HL-60 (cell line): ENCODE data around the gene FMNL2.

Experiments used
- DNase-seq, 2 experiments: peaks; one replicate each; pipeline ENCODE4 v3.0.0-alpha.2; 2010 to 2020; ENCODE audit warnings: low read depth in 1 of 2, low spot score in 1 of 2
- H3K27ac ChIP-seq: fragments of 250-450 bp; sonication (Bioruptor Pico); replicated peaks from 2 replicates; pipeline ENCODE4 v1.5.1; 2020; ENCODE audit warnings: mild to moderate bottlenecking, moderate library complexity
- H3K27me3 ChIP-seq: fragments of 250-450 bp; sonication (Bioruptor Pico); 2 replicates; pipeline ENCODE4 v1.5.1; 2021; ENCODE audit warnings: mild to moderate bottlenecking, moderate library complexity; ENCODE audit not compliant: insufficient read depth, poor library complexity, severe bottlenecking
- H3K4me3 ChIP-seq: replicated peaks from 2 replicates; pipeline ENCODE4 v1.5.1; 2011; ENCODE audit warnings: mild to moderate bottlenecking, control low read depth, low read length; ENCODE audit not compliant: insufficient read depth
- CTCF ChIP-seq: IDR thresholded peaks from one replicate; pipeline ENCODE4 v1.5.1; 2011; ENCODE audit warnings: low read length, control low read depth, inconsistent platforms; ENCODE audit not compliant: insufficient read depth
- GABPA ChIP-seq: IDR thresholded peaks from 2 replicates; pipeline ENCODE4 v1.6.1; 2012; ENCODE audit warnings: low read depth
- POLR2AphosphoS5 ChIP-seq: IDR thresholded peaks from 2 replicates; pipeline ENCODE4 v1.6.1; 2012; ENCODE audit warnings: low read depth
- REST ChIP-seq: IDR thresholded peaks from 2 replicates; pipeline ENCODE4 v1.6.1; 2012; ENCODE audit warnings: low read depth; ENCODE audit not compliant: insufficient replicate concordance
- SPI1 ChIP-seq: IDR thresholded peaks from 2 replicates; pipeline ENCODE4 v1.6.1; 2012; ENCODE audit warnings: low read depth, mild to moderate bottlenecking, borderline replicate concordance

Gene FMNL2

GRCh38 chr2:152408254-152408653 is 73.3 kb downstream of the FMNL2 start:
- TF ChIP-seq CTCF: no peak
- no peak for TF ChIP-seq REST
- TF ChIP-seq GABPA: no peak
- TF ChIP-seq SPI1: no peak
- no peak for TF ChIP-seq POLR2AphosphoS5
- Histone ChIP-seq H3K27me3 (no peaks in the 10 kb centered on the region), H3K27ac (no peak overlapping the region), H3K4me3 (no peak overlapping the region)
- DNase-seq: no peak

- H3K27me3 ChIP-seq: no peaks in the 10 kb centered on the region
- TF ChIP-seq REST (no peak), GABPA (no peak), CTCF (no peak), SPI1 (no peak), POLR2AphosphoS5 (no peak)
- DNase-seq: no peak
- H3K27ac ChIP-seq: no peak overlapping the region
- H3K4me3 ChIP-seq: no peak overlapping the region
Measured at GRCh38 chr2:152409386-152410164, 74.6 kb downstream of the FMNL2 start.

- Histone ChIP-seq H3K27me3 (no peaks in the 10 kb centered on the region), H3K27ac (no peak overlapping the region), H3K4me3 (no peak overlapping the region)
- peak in 1 of 2 experiments; percentile 18 for DNase-seq
- TF ChIP-seq GABPA: no peak
- TF ChIP-seq SPI1: peak; percentile 50; the same call in 1 of the 2 replicates
Measured at GRCh38 chr2:152410165-152410597, 75.2 kb downstream of the FMNL2 start.

GRCh38 chr2:152411154-152411553 is 76.2 kb downstream of the FMNL2 start:
- peak in 1 of 2 experiments; percentile 44 for DNase-seq
- H3K27ac ChIP-seq: no peak overlapping the region
- TF ChIP-seq POLR2AphosphoS5 (no peak), GABPA (no peak), CTCF (no peak), SPI1 (peak; percentile 85), REST (no peak)

More at GRCh38 chr2:152411154-152411553, 76.2 kb downstream of the FMNL2 start:
- Histone ChIP-seq H3K4me3 (no peak overlapping the region), H3K27me3 (no peaks in the 10 kb centered on the region)
